Right atrium auricular region (tissue), 2 donors: ENCODE results near the gene MARCHF3. TPM values are rescaled to one million over a fixed set of nuclear protein-coding genes. Genes with fewer than 3 reads are reported as not detected.
"Not testable (repeated sequence)": the region's sequence is repeated elsewhere in the genome, so short reads cannot be mapped to it uniquely, and the experiment has no call there.

Experiments
- DNase-seq: peaks from one replicate; pipeline ENCODE4 v3.0.0-alpha.2; 2019; ENCODE audit warnings: low spot score
- H3K27ac ChIP-seq, 2 donors: fragments of 200-600 bp; sonication (generic); 1 replicate in 1 of 2; 2 replicates in 1 of 2; pipeline ENCODE4 v1.5.1; 2016 to 2019
- H3K27me3 ChIP-seq, 2 donors: fragments of 200-600 bp; sonication (generic); one replicate each; pipeline versions ENCODE4 v1.5.1 to v1.6.0; 2017 to 2019
- H3K36me3 ChIP-seq: fragments of 200-600 bp; sonication (generic); one replicate; pipeline ENCODE4 v1.5.1; 2016
- H3K4me1 ChIP-seq, 2 donors: fragments of 200-600 bp; sonication (generic); one replicate each; pipeline versions ENCODE4 v1.5.1 to v1.6.0; 2017 to 2019
- H3K4me3 ChIP-seq, 2 donors: fragments of 200-600 bp; sonication (generic); 1 replicate in 1 of 2; 2 replicates in 1 of 2; pipeline ENCODE4 v1.5.1; 2017 to 2019; ENCODE audit warnings: mild to moderate bottlenecking in 1 of 2, moderate library complexity in 1 of 2
- H3K9me3 ChIP-seq, 2 donors: fragments of 200-600 bp; sonication (generic); one replicate each; pipeline ENCODE4 v1.5.1; 2019
- total RNA-seq, 2 donors: library from RNA; depleted of rRNA; stranded (reverse); fragments of >200 nt; gene quantifications; one replicate each; pipeline ENCODE4 v1.1.0, GENCODE V29; 2016
- TF ChIP-seq, protein P1 (sequence below), 2 donors: fragments of 200-600 bp; sonication (generic); IDR thresholded peaks; one replicate each; pipeline ENCODE4 v1.5.1; 2019; ENCODE audit warnings: antibody characterized with exemption in 2 of 2

MARCHF3 gene
- total RNA-seq, 2 donors from 2014 or later = 14.5 to 19.7 TPM

DNA sequence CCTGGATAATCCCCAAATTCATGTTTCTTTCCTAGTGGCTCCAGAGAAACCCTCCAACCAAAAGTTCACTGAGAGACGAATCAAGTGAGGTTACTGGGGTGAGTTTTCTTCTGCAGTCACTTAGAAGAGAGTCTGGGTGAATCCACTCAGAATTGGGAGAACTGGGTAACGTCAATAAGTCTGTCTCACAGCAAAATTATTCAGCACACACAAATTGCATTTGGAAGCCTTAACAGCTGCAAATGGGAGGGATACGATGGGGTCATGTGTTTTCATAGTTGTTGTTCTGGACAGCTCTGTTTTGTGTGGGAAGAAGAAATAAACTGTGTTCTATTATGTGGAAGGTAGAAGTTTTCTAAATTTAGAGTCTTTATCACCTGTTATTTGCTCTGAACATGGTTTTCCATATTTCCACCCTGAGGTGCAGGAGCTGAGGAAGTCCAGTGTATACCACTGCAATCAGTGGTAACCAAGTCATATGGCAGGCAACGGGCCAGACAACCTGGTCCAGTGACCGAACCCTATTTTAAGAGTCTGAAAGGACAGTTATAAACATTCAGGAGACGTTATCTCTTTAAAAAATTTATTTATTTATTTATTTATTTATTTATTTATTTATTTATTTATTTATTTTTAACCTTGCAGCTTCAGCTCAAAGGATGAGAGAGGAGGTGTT is 21.9 kb downstream of the MARCHF3 start:
- no peak for DNase-seq
- H3K36me3 ChIP-seq = no peaks in the 10 kb centered on the region
- TF ChIP-seq, protein P1, sequence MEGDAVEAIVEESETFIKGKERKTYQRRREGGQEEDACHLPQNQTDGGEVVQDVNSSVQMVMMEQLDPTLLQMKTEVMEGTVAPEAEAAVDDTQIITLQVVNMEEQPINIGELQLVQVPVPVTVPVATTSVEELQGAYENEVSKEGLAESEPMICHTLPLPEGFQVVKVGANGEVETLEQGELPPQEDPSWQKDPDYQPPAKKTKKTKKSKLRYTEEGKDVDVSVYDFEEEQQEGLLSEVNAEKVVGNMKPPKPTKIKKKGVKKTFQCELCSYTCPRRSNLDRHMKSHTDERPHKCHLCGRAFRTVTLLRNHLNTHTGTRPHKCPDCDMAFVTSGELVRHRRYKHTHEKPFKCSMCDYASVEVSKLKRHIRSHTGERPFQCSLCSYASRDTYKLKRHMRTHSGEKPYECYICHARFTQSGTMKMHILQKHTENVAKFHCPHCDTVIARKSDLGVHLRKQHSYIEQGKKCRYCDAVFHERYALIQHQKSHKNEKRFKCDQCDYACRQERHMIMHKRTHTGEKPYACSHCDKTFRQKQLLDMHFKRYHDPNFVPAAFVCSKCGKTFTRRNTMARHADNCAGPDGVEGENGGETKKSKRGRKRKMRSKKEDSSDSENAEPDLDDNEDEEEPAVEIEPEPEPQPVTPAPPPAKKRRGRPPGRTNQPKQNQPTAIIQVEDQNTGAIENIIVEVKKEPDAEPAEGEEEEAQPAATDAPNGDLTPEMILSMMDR (IDR thresholded peaks at IDR 0.05) = no peak
- no peak overlapping the region for H3K4me3 ChIP-seq
- H3K4me1 ChIP-seq = peaks cover 0 to 64% of the 10 kb centered on the region in 2 donors
- H3K27me3 ChIP-seq = no peaks in the 10 kb centered on the region
- H3K27ac ChIP-seq = peak overlapping the region; percentile 23 to 31
- no peaks in the 10 kb centered on the region for H3K9me3 ChIP-seq

DNA sequence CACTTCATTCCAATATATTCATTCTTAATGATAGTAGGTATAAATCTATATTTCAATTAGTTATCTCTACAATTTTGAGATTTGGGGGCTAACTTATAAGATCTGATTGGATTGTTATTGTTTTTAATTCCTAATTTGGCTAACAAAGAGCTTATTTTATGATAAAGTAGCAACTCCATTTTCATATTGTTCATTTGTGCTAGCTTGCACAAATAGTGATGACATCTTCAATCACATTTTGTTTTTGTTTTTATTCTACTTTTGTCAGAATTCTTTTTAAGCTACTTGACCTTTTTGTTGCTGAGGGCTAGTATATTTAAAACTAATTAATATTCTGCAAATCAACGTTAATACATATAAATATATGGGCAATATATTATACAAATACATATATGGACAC is 22.8 kb downstream of the MARCHF3 start:
- H3K4me3 ChIP-seq = no peak overlapping the region
- no peaks in the 10 kb centered on the region for H3K9me3 ChIP-seq
- TF ChIP-seq, protein P1 (IDR thresholded peaks at IDR 0.05) = no peak
- H3K36me3 ChIP-seq = no peaks in the 10 kb centered on the region
- no peaks in the 10 kb centered on the region for H3K27me3 ChIP-seq
- peaks cover 0 to 60% of the 10 kb centered on the region in 2 donors for H3K4me1 ChIP-seq
- no peak for DNase-seq
- H3K27ac ChIP-seq = no peak overlapping the region

DNA sequence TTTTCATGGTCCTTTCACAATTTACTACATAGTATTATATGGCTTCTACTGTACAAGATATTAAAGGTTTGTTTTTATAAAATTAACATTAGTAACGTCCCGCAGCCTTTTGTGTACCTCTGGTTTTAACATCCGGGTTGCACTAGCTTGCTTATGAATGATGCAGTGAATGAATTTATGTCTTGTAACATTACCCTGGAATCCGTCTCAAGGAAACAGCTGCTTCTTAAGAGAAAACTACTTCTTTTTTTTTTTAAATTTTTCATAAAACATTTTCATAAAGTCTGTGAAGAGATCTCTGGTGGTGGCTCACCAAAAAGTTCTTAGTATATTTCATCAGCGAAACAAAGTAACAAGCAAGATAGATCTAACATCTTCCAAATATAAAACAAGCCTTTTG is 23.6 kb downstream of the MARCHF3 start:
- Histone ChIP-seq H3K9me3 (no peaks in the 10 kb centered on the region), H3K27me3 (no peaks in the 10 kb centered on the region), H3K4me3 (no peak overlapping the region), H3K27ac (no peak overlapping the region), H3K36me3 (no peaks in the 10 kb centered on the region), H3K4me1 (peaks cover 0 to 60% of the 10 kb centered on the region in 2 donors)
- TF ChIP-seq, protein P1 (IDR thresholded peaks at IDR 0.05) = no peak
- DNase-seq = no peak

DNA sequence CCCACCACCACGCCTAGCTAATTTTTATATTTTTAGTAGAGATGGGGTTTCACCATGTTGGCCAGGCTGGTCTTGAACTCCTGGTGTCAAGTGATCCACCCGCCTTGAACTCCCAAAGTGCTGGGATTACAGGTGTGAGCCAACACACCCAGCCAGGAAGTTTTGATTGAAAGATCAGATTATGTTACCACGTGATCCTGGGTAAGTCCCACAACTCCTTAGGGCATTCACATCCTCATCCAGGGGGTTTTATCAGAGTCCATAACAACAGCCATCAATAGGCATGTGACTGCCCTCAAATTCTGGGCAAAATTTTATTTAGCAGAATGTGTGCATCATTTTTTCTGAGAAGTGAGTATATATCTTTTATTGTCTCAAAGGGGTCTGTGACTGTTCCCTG is 25.1 kb downstream of the MARCHF3 start:
- not testable (repeated sequence) for H3K27ac ChIP-seq, H3K36me3 ChIP-seq

DNA sequence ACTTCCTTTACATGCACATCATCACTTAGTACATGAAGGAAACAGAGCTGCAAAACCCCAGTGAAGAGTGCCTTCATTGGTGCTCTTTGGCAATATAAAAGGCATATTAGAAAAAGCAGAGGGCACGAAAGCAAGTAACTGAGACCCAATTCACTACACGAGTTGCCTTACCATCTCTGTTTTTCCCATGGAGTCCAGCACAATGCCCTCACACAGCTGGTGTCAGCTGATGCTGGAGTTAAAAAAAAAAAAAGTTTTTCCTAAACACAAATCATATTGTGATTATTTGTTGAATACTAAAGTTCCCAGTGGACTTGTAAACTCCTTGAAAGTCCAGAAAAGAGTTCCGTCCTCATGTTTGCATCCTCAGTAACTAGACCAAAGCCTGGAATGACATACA is 25.6 kb downstream of the MARCHF3 start:
- DNase-seq = no peak
- Histone ChIP-seq H3K4me3 (no peak overlapping the region), H3K9me3 (no peaks in the 10 kb centered on the region), H3K4me1 (peaks cover 0 to 45% of the 10 kb centered on the region in 2 donors), H3K27ac (no peak overlapping the region), H3K36me3 (no peaks in the 10 kb centered on the region), H3K27me3 (no peaks in the 10 kb centered on the region)
- TF ChIP-seq, protein P1 (IDR thresholded peaks at IDR 0.05) = no peak

More for the DNA sequence above, 25.1 kb downstream of the MARCHF3 start:
- H3K4me1 ChIP-seq = peaks cover 0 to 51% of the 10 kb centered on the region in 2 donors
- H3K9me3 ChIP-seq, H3K27me3 ChIP-seq, DNase-seq, H3K4me3 ChIP-seq: not testable (repeated sequence)

DNA sequence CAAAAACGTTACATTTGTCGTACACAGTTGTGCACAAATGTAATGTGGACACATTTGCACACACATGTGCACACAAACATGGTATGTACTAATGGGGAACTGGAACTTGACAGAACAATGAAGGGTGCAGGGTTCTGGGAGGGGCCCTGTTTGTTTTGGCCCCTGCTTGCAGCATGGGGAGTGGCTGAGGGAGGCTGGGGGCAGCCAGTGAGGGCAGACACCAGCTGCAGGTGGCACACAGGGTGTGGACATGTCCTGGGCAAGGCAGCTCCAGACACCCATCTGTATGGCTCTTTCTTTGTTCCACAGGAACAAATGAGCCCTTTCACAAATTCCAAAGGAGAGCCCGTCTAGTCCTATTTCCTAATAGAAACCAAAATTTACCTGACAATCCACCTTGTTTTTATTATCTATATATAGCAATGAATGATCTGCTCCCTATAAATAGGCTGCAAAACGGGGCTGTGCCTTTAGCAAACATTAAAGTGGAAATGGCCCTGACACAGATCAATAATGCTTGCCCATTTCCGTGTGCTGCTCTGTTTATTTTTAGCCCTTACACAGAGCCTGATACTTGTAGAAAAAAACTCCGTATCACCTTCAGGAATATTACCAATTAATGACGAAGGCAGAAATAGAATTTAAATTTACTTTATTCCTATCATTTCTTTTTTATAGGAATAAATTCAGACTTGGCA is 26.4 kb downstream of the MARCHF3 start:
- no peaks in the 10 kb centered on the region for H3K27me3 ChIP-seq
- no peak overlapping the region for H3K4me3 ChIP-seq
- TF ChIP-seq, protein P1 (IDR thresholded peaks at IDR 0.05) = no peak
- peaks cover 0 to 42% of the 10 kb centered on the region in 2 donors for H3K4me1 ChIP-seq
- no peak overlapping the region for H3K27ac ChIP-seq
- H3K36me3 ChIP-seq = no peaks in the 10 kb centered on the region
- no peak for DNase-seq
- H3K9me3 ChIP-seq = no peaks in the 10 kb centered on the region
